Measurements from ENCODE around the gene LHX5. TPM values are rescaled to one million over a fixed set of nuclear protein-coding genes. Genes with fewer than 3 reads are reported as not detected.

Gene LHX5
- total RNA-seq, 1 donor from 2014 or later, result 0.26 TPM

GRCh38 chr12:113453330-113453729 is 18.3 kb downstream of the LHX5 start:
- no peak for TF ChIP-seq CTCF (IDR thresholded peaks at IDR 0.05; ENCODE audit: insufficient read depth, low read length, severe bottlenecking)
- DNase-seq (ENCODE audit: low read depth) (no peak), FAIRE-seq (no peak)
- H3K27me3 ChIP-seq (ENCODE audit: control insufficient read depth, insufficient read depth, low read length), result peaks cover 2% of the 10 kb centered on the region
- no peaks in the 10 kb centered on the region for H3K36me3 ChIP-seq (ENCODE audit: control insufficient read depth, insufficient read depth, low read length)
- no peak overlapping the region for H3K4me3 ChIP-seq (ENCODE audit: low read depth, low read length)

- Histone ChIP-seq H3K36me3 (ENCODE audit: control insufficient read depth, insufficient read depth, low read length) (no peaks in the 10 kb centered on the region), H3K27me3 (ENCODE audit: control insufficient read depth, insufficient read depth, low read length) (no peaks in the 10 kb centered on the region), H3K4me3 (ENCODE audit: low read depth, low read length) (no peak overlapping the region)
- no peak for DNase-seq (ENCODE audit: low read depth)
- FAIRE-seq, result no peak
- no peak for TF ChIP-seq CTCF (IDR thresholded peaks at IDR 0.05; ENCODE audit: insufficient read depth, low read length, severe bottlenecking)
Observed at GRCh38 chr12:113452458-113452857, 19.2 kb downstream of the LHX5 start.

GRCh38 chr12:113449839-113450238 is 21.8 kb downstream of the LHX5 start:
- no peak for TF ChIP-seq CTCF (IDR thresholded peaks at IDR 0.05; ENCODE audit: insufficient read depth, low read length, severe bottlenecking)
- Histone ChIP-seq H3K27me3 (ENCODE audit: control insufficient read depth, insufficient read depth, low read length) (no peaks in the 10 kb centered on the region), H3K4me3 (ENCODE audit: low read depth, low read length) (no peak overlapping the region), H3K36me3 (ENCODE audit: control insufficient read depth, insufficient read depth, low read length) (no peaks in the 10 kb centered on the region)
- FAIRE-seq, result no peak
- no peak for DNase-seq (ENCODE audit: low read depth)

GRCh38 chr12:113449299-113449698 is 22.4 kb downstream of the LHX5 start:
- Histone ChIP-seq H3K27me3 (ENCODE audit: control insufficient read depth, insufficient read depth, low read length) (no peaks in the 10 kb centered on the region), H3K4me3 (ENCODE audit: low read depth, low read length) (no peak overlapping the region), H3K36me3 (ENCODE audit: control insufficient read depth, insufficient read depth, low read length) (no peaks in the 10 kb centered on the region)
- FAIRE-seq (no peak), DNase-seq (ENCODE audit: low read depth) (no peak)
- no peak for TF ChIP-seq CTCF (IDR thresholded peaks at IDR 0.05; ENCODE audit: insufficient read depth, low read length, severe bottlenecking)

- H3K27me3 ChIP-seq (ENCODE audit: control insufficient read depth, insufficient read depth, low read length), result no peaks in the 10 kb centered on the region
- no peaks in the 10 kb centered on the region for H3K36me3 ChIP-seq (ENCODE audit: control insufficient read depth, insufficient read depth, low read length)
- no peak for DNase-seq (ENCODE audit: low read depth)
- FAIRE-seq, result no peak
- no peak overlapping the region for H3K4me3 ChIP-seq (ENCODE audit: low read depth, low read length)
- TF ChIP-seq CTCF (IDR thresholded peaks at IDR 0.05; ENCODE audit: insufficient read depth, low read length, severe bottlenecking), result no peak
Observed at GRCh38 chr12:113448873-113449272, 22.8 kb downstream of the LHX5 start.

- FAIRE-seq (no peak), DNase-seq (ENCODE audit: low read depth) (no peak)
- Histone ChIP-seq H3K4me3 (ENCODE audit: low read depth, low read length) (no peak overlapping the region), H3K27me3 (ENCODE audit: control insufficient read depth, insufficient read depth, low read length) (peaks cover 5% of the 10 kb centered on the region), H3K36me3 (ENCODE audit: control insufficient read depth, insufficient read depth, low read length) (no peaks in the 10 kb centered on the region)
- TF ChIP-seq CTCF (IDR thresholded peaks at IDR 0.05; ENCODE audit: insufficient read depth, low read length, severe bottlenecking), result no peak
Observed at GRCh38 chr12:113445544-113446171, 26.0 kb downstream of the LHX5 start.
